PC-3 (cell line): ENCODE data around the gene CYB561A3.

Experiments
- EZH2 ChIP-seq: fragments of 300-600 bp; sonication (generic); IDR thresholded peaks from one replicate; pipeline ENCODE4 v1.6.1; 2017; ENCODE audit warnings: antibody characterized with exemption, mild to moderate bottlenecking, low read length; ENCODE audit not compliant: unreplicated experiment
- EZH2phosphoT487 ChIP-seq: fragments of 300-600 bp; sonication (generic); IDR thresholded peaks from 2 replicates; pipeline ENCODE4 v1.6.1; 2018; ENCODE audit warnings: mild to moderate bottlenecking, antibody characterized with exemption, low read length, borderline replicate concordance
- TF ChIP-seq, protein P1 (sequence below): fragments of 300-600 bp; sonication (generic); conservative IDR thresholded peaks from 2 replicates; pipeline ENCODE4 v1.5.1; 2017; ENCODE audit warnings: antibody characterized with exemption, low read depth, mild to moderate bottlenecking, low read length

GRCh38 chr11:61378713-61379313 is 17.1 kb upstream of the CYB561A3 start:
- TF ChIP-seq, protein P1, sequence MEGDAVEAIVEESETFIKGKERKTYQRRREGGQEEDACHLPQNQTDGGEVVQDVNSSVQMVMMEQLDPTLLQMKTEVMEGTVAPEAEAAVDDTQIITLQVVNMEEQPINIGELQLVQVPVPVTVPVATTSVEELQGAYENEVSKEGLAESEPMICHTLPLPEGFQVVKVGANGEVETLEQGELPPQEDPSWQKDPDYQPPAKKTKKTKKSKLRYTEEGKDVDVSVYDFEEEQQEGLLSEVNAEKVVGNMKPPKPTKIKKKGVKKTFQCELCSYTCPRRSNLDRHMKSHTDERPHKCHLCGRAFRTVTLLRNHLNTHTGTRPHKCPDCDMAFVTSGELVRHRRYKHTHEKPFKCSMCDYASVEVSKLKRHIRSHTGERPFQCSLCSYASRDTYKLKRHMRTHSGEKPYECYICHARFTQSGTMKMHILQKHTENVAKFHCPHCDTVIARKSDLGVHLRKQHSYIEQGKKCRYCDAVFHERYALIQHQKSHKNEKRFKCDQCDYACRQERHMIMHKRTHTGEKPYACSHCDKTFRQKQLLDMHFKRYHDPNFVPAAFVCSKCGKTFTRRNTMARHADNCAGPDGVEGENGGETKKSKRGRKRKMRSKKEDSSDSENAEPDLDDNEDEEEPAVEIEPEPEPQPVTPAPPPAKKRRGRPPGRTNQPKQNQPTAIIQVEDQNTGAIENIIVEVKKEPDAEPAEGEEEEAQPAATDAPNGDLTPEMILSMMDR, result no peak
- TF ChIP-seq EZH2 (no peak), EZH2phosphoT487 (no peak)
